ENCODE data around the gene IQGAP1. TPM values are rescaled to one million over a fixed set of nuclear protein-coding genes. Genes with fewer than 3 reads are reported as not detected.

The IQGAP1 gene
- total and polyA plus RNA-seq, 8 donors, result 22.3 to 222 (median 86.4) TPM

DNA sequence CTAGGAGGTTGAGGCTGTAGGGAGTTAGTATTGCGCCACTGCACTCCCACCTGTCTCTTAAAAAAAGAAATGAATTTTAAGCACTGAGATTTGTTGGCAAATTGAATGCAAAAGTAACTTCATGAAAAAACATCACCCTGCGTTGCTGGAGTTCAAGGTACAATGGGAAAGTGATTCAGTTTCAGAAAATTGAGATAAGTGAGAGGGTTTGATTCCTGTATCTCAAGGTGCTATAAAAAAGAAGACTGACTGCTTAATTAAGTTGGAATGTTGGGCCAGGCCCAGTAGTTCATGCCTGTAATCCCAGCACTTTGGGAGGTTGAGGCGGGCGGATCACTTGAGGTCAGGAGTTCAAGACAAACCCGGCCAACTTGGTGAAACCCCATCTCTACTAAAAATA, 39.1 kb downstream of the IQGAP1 start:
- H3K9me3 ChIP-seq, result no peaks in the 10 kb centered on the region
- no peak overlapping the region for H3K4me3 ChIP-seq
- H3K36me3 ChIP-seq, result peaks cover 6 to 49% (median 44%) of the 10 kb centered on the region in 4 donors
- intact Hi-C loops (cut with DNase I; ENCODE audit: low total_unique reads), result no loop called here
- H3K27ac ChIP-seq, result no peak overlapping the region
- TF ChIP-seq POLR2A (IDR thresholded peaks at IDR 0.05), result no peak
- TF ChIP-seq POLR2AphosphoS5 (IDR thresholded peaks at IDR 0.05), result no peak
- TF ChIP-seq EP300 (IDR thresholded peaks at IDR 0.05), result no peak
- no peak for TF ChIP-seq CTCF (IDR thresholded peaks at IDR 0.05)
- H3K27me3 ChIP-seq, result no peaks in the 10 kb centered on the region
- no peak for DNase-seq
- WGBS, 5 donors, result 62 to 82% (median 76%) methylated on average over 5 of the region's 5 CpGs
- H3K4me1 ChIP-seq, result peaks cover 17 to 50% (median 33%) of the 10 kb centered on the region in 4 donors

- TF ChIP-seq EP300 (IDR thresholded peaks at IDR 0.05) (no peak), POLR2AphosphoS5 (IDR thresholded peaks at IDR 0.05) (no peak), CTCF (IDR thresholded peaks at IDR 0.05) (no peak), POLR2A (IDR thresholded peaks at IDR 0.05) (no peak)
- WGBS, 5 donors, result 90 to 100% (median 93%) methylated on average over 1 of the region's 1 CpG
- no peak overlapping the region for H3K4me3 ChIP-seq
- H3K27me3 ChIP-seq, result no peaks in the 10 kb centered on the region
- H3K4me1 ChIP-seq, result peaks cover 6 to 23% (median 13%) of the 10 kb centered on the region in 4 donors
- no peak overlapping the region for H3K27ac ChIP-seq
- no peak for DNase-seq
- intact Hi-C loops (cut with DNase I; ENCODE audit: low total_unique reads), result no loop called here
- no peaks in the 10 kb centered on the region for H3K9me3 ChIP-seq
- peaks cover 6 to 67% (median 60%) of the 10 kb centered on the region in 4 donors for H3K36me3 ChIP-seq
Measured at GRCh38 chr15:90432253-90432652, 44.2 kb downstream of the IQGAP1 start.

GRCh38 chr15:90435652-90436337, 47.8 kb downstream of the IQGAP1 start:
- 43 to 74% (median 56%) methylated on average over 1 of the region's 1 CpG for WGBS, 5 donors
- no peak overlapping the region for H3K27ac ChIP-seq
- DNase-seq, result no peak

DNA sequence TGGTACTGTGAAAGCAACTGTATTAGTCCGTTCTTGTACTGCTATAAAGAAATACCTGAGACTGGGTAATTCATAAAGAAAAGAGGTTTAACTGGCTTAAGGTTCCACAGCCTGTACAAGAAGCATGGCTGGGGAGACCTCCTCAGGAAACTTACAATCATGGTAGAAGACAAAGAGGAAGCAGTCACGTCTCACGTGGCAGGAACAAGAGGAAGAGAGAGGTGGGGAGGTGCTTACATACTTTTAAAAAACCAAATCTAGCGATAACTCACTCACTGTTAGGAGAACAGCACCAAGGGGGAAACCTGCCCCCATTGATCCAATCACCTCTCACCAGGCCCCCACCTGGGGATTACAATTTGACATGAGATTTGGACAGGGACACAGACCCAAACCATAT, 48.9 kb downstream of the IQGAP1 start:
- Histone ChIP-seq H3K27ac (no peak overlapping the region), H3K9me3 (no peaks in the 10 kb centered on the region), H3K36me3 (peaks cover 17 to 65% (median 59%) of the 10 kb centered on the region in 4 donors), H3K4me1 (peaks cover 6 to 33% (median 18%) of the 10 kb centered on the region in 4 donors), H3K27me3 (no peaks in the 10 kb centered on the region), H3K4me3 (no peak overlapping the region)
- WGBS, 5 donors, result 73 to 87% (median 85%) methylated on average over 4 of the region's 4 CpGs
- DNase-seq, result no peak
- intact Hi-C loops (cut with DNase I; ENCODE audit: low total_unique reads), result no loop called here
- TF ChIP-seq POLR2A (IDR thresholded peaks at IDR 0.05), result no peak
- no peak for TF ChIP-seq POLR2AphosphoS5 (IDR thresholded peaks at IDR 0.05)
- TF ChIP-seq CTCF (IDR thresholded peaks at IDR 0.05), result no peak
- TF ChIP-seq EP300 (IDR thresholded peaks at IDR 0.05), result no peak

More at GRCh38 chr15:90435652-90436337, 47.8 kb downstream of the IQGAP1 start:
- Histone ChIP-seq H3K27me3 (no peaks in the 10 kb centered on the region), H3K4me3 (no peak overlapping the region), H3K36me3 (peaks cover 6 to 59% (median 47%) of the 10 kb centered on the region in 4 donors), H3K9me3 (no peaks in the 10 kb centered on the region), H3K4me1 (peaks cover 6 to 33% (median 18%) of the 10 kb centered on the region in 4 donors)
- TF ChIP-seq POLR2A (IDR thresholded peaks at IDR 0.05), result no peak
- no peak for TF ChIP-seq CTCF (IDR thresholded peaks at IDR 0.05)
- no peak for TF ChIP-seq EP300 (IDR thresholded peaks at IDR 0.05)
- TF ChIP-seq POLR2AphosphoS5 (IDR thresholded peaks at IDR 0.05), result no peak
- intact Hi-C loops (cut with DNase I; ENCODE audit: low total_unique reads), result no loop called here
